Stimulated activated effector memory CD8-positive, alpha-beta T cell treated with anti-CD3 and anti-CD28 coated beads, Interleukin-12 subunit alpha, Interleukin-12 subunit beta, amount 100 ng/mL, for 72 hours (primary cell): Measurements from ENCODE around the gene ELAVL1.
"Not testable (repeated sequence)": the region's sequence is repeated elsewhere in the genome, so short reads cannot be mapped to it uniquely, and the experiment has no call there.

Source experiments
- ATAC-seq: fragments of 150-1000 bp; cut with Tn5 transposase; 2 replicates; pipeline ENCODE4 v1.10.0; 2021
- DNase-seq, 2 donors: peaks; one replicate each; pipeline ENCODE4 v3.0.0; 2021 to 2022; ENCODE audit warnings: low spot score in 2 of 2
- H3K27ac Mint-ChIP-seq: one replicate; pipeline ENCODE4 v1.8.0; 2022; ENCODE audit warnings: mild to moderate bottlenecking, mixed read lengths
- H3K36me3 Mint-ChIP-seq: one replicate; pipeline ENCODE4 v1.8.0; 2022; ENCODE audit warnings: mild to moderate bottlenecking, mixed read lengths
- H3K4me1 Mint-ChIP-seq: one replicate; pipeline ENCODE4 v1.8.0; 2022; ENCODE audit warnings: mixed read lengths
- H3K4me3 Mint-ChIP-seq: one replicate; pipeline ENCODE4 v1.8.0; 2022; ENCODE audit warnings: mild to moderate bottlenecking, mixed read lengths
- H3K9me3 Mint-ChIP-seq: one replicate; pipeline ENCODE4 v1.8.0; 2022; ENCODE audit warnings: mixed read lengths

Gene ELAVL1

DNA sequence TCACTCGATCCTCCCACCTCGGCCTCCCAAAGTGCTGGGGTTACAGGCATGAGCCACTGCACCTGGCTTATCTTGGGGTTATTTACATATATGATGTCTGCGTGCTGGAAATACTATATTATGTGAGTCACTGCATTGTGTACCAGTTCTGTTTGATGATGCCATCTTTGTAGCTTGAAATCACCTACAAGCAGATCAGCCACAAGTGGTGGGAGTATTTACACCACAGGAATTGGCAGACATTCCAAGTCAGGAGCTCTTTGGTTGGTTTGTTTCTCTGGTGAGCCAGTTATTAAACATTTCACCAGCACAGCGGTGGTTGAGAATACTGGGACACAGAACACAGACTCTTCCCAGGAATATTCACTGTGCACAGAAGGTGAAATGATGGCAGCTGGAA lies 57.5 kb downstream of the ELAVL1 start:
- H3K27ac Mint-ChIP-seq = no peak overlapping the region
- H3K4me1 Mint-ChIP-seq = peaks cover 22% of the 10 kb centered on the region
- DNase-seq = no peak
- no peaks in the 10 kb centered on the region for H3K9me3 Mint-ChIP-seq
- H3K36me3 Mint-ChIP-seq = peaks cover 26% of the 10 kb centered on the region
- no peak overlapping the region for H3K4me3 Mint-ChIP-seq
- no peak for ATAC-seq

DNA sequence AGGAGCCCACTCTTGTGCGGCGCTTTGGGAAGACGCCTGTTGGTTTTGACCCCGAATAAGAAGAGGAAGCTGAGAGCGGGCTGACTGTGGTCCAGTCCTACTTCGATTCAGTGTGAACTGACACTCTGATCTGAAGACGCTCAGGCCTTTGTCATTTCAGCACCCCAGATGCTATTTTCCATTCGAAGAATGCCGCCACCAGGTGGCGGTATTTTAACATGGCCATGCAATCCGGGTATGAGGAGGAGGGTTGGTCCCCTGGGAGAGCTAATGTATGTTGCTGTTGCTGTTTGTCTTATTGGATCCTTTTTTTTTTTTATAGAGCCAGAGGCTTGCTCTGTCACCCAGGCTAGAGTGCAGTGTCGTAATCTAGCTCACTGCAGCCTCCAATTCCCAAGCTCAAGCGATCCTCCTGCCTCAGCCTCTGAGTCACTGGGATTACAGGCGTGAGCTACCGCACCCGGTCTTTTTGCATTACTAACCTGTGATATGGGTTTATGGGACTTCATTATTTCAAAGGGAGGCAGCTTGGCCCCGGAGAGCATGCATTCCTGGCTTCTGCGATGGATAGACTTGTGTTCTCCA lies 61.2 kb downstream of the ELAVL1 start:
- H3K36me3 Mint-ChIP-seq = peaks cover 51% of the 10 kb centered on the region

DNA sequence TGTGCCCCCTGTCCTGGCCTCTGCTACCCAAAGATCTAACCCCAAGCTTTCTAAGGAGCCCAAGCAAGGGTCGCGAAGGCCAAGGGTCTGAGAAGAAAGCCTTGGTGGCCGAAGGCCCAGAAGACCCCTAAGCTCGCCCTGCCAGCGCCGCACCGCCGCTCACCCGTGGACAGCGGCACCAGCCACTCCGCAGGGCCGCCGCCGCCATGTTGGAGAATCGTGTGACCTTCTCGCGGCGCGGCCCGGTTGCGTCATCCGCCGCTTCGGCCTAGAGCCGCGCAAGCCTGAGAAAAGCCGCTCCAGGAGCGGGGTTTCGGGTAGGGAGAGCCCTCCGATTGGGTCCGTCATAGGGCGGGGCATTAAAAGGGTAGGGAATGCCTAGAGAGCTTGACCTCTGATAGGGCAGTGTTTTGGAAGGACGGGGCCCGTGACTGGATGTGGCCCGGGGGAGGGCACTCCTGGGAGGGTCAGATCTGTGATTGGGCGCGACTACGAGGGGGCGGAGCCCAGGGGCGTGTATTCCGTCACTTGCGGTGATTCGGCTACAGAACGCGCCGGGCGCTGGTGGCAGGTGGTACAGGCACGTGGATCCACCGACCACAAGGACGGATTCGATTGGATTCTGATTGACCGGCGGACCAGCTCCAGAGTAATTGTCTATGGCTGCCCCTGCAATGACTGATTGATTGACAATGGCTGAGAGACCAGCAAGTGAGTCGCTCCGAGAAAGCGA lies 61.8 kb downstream of the ELAVL1 start, which contains the start of gene TIMM44:
Gene TIMM44, minus strand, starts transcription at position 223 of the 733 bp plus-strand sequence. Its CDS starts 15 bp downstream, at position 208.
- peak; percentile 98 for ATAC-seq
- H3K9me3 Mint-ChIP-seq = no peaks in the 10 kb centered on the region
- peaks cover 47% of the 10 kb centered on the region for H3K4me1 Mint-ChIP-seq
- peak within 1 kb of the TSS; percentile 95 for H3K4me3 Mint-ChIP-seq
- peak within 1 kb of the TSS; percentile 98 for H3K27ac Mint-ChIP-seq
- DNase-seq = peak; percentile 89 to 98
- peaks cover 58% of the 10 kb centered on the region for H3K36me3 Mint-ChIP-seq

More for the DNA sequence above, 61.2 kb downstream of the ELAVL1 start:
- ATAC-seq (peak; percentile 73), DNase-seq (peak; percentile 84 to 93)
- H3K27ac Mint-ChIP-seq = peak overlapping the region; percentile 98
- peak overlapping the region; percentile 95 for H3K4me3 Mint-ChIP-seq
- no peaks in the 10 kb centered on the region for H3K9me3 Mint-ChIP-seq
- H3K4me1 Mint-ChIP-seq = peaks cover 42% of the 10 kb centered on the region

DNA sequence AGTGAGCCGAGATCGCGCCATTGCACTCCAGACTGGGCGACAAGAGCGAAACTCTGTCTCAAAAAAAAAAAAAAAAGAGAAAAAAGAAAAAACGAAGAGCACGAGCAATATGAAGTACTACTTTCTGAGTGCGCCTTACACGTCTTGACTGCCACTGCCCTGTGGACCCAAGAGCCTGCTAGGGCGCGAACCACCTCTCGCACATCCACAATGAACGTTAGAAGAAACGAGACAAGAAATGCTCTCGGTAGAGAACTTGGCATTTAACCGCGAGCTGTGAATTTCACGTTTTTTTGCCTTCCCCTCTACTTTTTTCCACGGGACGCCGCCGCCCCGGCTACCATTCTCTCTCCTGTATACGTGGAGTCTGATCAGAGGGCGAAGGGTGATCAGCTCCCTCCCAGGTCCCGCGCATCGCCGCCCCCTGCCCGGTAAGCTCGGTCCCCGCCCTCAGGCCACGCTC lies 62.4 kb downstream of the ELAVL1 start:
- ATAC-seq = no peak
- no peak for DNase-seq
- Mint-ChIP-seq H3K36me3 (peaks cover 64% of the 10 kb centered on the region), H3K4me3 (peak overlapping the region; percentile 95), H3K27ac (peak overlapping the region; percentile 98), H3K9me3 (no peaks in the 10 kb centered on the region), H3K4me1 (peaks cover 48% of the 10 kb centered on the region)

DNA sequence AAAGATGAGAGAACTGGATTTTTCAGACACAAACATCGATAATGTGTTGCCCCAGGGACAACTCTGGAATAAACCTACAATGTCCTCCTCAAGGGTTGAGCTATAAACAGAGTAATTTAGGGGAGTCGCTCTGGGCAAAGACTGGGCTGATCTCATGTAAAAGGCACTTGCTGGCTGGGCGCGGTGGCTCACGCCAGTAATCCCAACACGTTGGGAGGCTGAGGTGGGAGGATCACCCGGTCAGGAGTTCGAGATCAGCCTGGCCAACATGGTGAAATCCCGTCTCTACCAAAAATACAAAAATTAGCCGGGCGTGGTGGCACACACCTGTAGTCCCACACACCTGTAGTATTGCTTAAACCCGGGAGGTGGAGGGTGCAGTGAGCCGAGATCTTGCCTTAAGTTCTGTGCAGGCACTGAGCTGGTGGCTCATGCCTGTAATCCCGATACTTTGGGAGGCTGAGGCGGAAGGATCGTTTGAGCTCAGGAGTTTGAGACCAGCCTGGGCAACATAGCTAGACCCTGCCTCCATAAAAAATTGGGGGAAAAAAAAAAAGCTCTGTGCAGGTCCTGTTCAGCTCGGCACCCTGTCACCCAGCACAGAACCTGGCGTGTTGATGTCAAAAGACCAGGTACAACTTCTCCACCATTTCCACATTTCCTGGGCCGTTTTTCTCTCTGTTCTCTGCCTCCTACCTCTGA lies 63.4 kb downstream of the ELAVL1 start:
- Mint-ChIP-seq H3K9me3 (no peaks in the 10 kb centered on the region), H3K4me1 (peaks cover 48% of the 10 kb centered on the region), H3K27ac (peak overlapping the region; percentile 98), H3K36me3 (peaks cover 73% of the 10 kb centered on the region), H3K4me3 (peak overlapping the region; percentile 95)
- DNase-seq (no peak), ATAC-seq (no peak)

DNA sequence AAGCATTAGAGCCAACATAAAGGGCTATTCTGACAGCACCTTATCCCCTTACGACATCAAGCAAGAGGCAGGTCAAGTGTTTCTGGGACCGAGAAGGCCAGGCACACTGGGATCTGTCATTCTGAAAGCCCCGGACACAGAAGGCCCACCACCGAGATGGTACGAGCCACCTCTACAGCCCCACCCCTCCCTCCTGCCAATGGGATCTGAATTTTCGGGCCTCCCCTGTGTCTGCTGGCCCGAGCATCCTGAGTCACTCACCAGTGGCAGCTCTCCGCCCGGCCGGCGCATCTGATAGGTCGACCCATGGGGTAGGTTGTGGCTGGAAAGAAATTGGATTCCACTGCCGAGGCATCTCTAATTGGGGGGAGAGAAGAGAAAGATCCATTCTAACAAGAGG lies 64.6 kb downstream of the ELAVL1 start:
- Mint-ChIP-seq H3K9me3 (no peaks in the 10 kb centered on the region), H3K4me1 (peaks cover 48% of the 10 kb centered on the region), H3K27ac (peak overlapping the region; percentile 38), H3K4me3 (no peak overlapping the region), H3K36me3 (peaks cover 85% of the 10 kb centered on the region)
- DNase-seq (no peak), ATAC-seq (no peak)

DNA sequence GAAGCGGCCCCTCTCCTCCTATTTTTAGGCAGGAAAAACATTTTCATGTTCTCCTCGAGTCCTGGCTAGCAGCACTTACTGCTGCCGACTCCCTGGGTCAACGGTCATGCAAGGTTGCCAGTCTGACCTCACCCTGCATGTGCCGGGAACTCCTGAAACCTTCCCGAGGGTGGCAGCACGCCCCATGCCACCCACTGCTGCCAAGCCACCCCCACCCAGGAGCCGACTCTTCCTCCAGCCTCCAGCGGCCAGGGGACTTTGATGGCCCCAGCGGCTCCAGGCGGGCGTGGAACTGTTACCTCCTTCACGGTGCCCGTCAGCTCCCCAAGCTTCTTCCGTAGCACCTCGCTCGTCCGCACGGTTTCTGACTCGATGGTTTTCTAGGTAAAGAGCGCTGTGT lies 70.7 kb downstream of the ELAVL1 start:
- Mint-ChIP-seq H3K9me3 (no peaks in the 10 kb centered on the region), H3K27ac (no peak overlapping the region), H3K36me3 (peaks cover 87% of the 10 kb centered on the region), H3K4me3 (no peak overlapping the region), H3K4me1 (peaks cover 9% of the 10 kb centered on the region)
- ATAC-seq (no peak), DNase-seq (no peak)

DNA sequence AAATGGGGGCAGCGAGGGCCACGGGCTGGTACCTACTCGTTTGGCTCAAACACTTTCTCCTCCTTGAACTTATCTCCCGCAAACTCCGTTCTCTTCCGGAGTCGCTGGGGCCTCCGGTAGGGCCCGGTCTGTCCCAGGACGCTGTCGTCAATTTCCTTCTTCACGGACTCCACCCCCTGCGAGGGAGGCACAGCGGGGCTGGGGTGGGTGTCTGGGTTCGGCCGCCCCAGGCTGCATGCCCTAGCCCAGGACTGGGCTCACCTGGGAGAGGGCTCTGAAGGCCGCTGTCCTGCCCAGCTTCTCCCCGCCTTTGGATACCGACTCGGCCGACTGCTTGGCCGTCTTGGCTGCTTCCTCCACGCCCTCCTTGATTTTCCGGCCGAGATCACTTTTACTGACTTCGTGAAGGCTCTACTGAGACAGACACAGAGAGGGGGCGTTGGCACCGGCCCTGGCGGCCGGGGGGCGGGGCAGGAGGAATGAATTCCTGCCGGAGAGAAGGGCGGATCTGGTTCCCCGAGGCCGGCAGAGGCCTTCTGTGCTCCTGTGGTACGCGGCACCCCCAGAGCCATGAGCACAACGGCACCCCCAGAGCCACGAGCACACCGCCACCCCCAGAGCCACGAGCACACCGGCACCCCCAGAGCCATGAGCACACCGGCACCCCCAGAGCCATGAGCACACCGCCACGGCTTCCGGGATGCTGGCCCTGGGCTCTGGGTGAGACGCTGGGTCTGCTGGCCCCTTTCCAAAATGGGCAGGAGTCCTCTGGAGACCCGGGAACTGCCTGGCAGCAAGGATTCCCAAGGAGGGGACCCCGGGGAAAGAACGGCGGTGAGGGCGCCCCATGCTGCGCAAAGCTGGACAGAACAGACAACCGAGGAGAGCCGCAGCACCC lies 71.4 kb downstream of the ELAVL1 start:
- Mint-ChIP-seq H3K4me1 (peaks cover 15% of the 10 kb centered on the region), H3K36me3 (peaks cover 85% of the 10 kb centered on the region), H3K4me3 (no peak overlapping the region), H3K27ac (no peak overlapping the region), H3K9me3 (no peaks in the 10 kb centered on the region)
- no peak for DNase-seq
- no peak for ATAC-seq

DNA sequence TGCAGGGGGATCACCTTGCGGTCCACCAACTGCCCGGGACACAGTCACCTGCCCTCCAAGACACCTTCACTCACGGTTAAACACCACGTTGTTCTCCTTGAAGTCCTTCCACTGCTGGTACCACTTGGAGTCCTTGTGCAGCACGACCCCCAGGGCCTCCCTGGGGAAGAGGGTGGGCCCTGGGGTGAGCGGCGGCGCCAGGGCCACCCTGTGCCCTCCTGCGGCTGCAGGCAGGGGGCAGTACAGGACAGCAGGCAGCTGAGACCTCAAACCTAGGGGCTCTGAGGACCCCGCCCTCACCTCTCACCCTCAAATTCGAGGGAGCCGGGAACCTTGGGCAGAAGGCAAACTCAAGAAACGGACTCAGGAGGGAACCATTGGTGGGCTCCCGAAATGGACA lies 72.0 kb downstream of the ELAVL1 start:
- no peaks in the 10 kb centered on the region for H3K9me3 Mint-ChIP-seq
- no peak overlapping the region for H3K27ac Mint-ChIP-seq
- ATAC-seq (no peak), DNase-seq (no peak)
- H3K4me1 Mint-ChIP-seq = peaks cover 15% of the 10 kb centered on the region
- H3K4me3 Mint-ChIP-seq = no peak overlapping the region
- H3K36me3 Mint-ChIP-seq = peaks cover 84% of the 10 kb centered on the region

DNA sequence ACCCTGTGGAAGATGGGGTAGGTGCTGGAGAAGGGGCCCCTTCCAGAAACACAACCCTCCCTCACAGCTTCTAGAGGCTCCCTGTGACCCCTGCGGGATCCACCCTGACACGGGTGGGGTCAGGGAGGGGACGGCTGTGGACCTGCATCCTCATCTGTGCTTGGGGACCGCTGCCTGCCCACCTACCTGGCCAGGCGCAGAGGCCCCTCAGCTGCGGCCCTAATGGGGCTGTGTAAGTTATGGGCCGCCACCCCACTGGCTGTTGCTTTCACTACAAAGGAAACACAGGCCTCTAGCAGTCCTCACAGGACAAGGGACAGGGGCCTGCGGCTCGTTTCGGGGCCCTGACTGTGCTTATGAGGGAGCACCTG lies 72.5 kb downstream of the ELAVL1 start:
- H3K36me3 Mint-ChIP-seq = peaks cover 79% of the 10 kb centered on the region
- no peak overlapping the region for H3K27ac Mint-ChIP-seq
- DNase-seq = no peak
- ATAC-seq = no peak
- H3K9me3 Mint-ChIP-seq = no peaks in the 10 kb centered on the region
- peaks cover 20% of the 10 kb centered on the region for H3K4me1 Mint-ChIP-seq
- no peak overlapping the region for H3K4me3 Mint-ChIP-seq

DNA sequence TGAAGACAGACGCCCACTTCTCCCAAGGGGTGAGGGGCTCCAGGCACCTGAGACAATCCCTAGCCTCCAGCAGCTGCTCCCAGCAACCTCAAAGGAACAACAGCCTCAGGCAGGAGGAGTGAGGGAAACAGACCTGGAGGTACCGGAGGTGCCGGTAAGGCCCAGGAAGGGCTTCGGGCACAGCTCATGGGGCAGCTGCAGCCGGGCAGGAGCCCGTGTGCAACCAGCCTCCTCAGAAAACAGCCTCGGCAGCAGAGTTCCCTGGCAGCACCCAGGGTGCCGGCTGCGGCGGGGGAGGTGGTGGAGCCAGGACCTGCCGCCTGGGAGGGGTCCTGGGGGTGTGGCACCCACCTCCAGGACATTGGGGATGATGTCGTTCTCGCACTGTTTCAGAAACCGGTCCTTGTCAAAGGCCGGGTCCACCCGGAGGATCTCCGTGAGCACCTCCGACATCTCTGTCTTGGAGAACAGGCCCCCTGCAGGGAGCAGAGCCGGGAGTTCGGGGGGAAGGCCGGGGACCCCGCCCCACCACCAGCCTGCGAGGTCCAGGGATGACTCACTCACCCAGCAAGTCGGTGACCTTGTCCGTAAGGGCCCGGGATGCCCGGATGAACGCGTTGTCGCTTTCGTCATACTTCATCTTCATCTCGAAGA lies 73.0 kb downstream of the ELAVL1 start:
- H3K4me1 Mint-ChIP-seq = peaks cover 20% of the 10 kb centered on the region
- no peak overlapping the region for H3K4me3 Mint-ChIP-seq
- DNase-seq (no peak), ATAC-seq (no peak)
- H3K36me3 Mint-ChIP-seq = peaks cover 73% of the 10 kb centered on the region
- H3K27ac Mint-ChIP-seq = no peak overlapping the region
- no peaks in the 10 kb centered on the region for H3K9me3 Mint-ChIP-seq

DNA sequence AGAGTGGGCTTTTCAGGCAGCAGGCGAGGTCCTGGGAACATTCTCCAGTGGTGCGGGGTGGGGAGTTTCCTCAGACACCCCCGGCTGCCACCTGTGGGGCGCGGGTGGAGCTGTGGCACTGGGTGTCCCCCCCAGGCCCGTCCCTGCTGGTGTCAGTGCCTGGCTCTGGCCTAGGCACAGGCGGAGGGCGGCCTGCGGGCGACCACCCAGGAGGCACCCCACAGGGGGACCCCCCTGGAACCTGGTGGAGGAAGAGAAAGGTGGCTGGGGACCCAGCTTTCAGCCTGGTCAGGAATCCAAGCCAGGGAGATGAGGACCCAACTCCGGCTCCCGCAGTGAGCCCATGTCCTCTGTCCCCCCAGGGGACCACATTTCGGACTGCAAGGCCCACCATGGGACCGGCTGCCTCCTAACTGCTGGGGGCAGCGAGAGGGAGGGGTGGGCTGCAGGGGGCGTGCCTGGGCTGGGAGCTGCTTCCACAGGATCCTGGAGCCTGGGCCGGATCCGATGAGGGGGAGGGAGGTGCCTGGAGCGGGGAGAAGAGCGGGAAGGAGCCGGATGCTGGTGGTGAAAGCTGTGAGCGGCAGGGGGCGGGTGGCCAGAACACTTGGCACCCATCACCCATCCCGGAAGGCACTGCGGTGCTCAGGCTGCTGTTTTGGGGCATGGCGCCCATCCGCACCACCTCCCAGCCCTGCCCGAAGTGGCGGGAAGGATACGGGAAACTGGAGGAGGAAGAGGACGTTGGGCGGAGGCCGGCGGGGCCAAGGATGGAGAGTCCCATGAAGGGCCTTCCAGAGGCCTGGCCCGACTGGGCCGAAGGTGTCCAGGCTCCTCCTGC lies 74.0 kb downstream of the ELAVL1 start:
- no peak overlapping the region for H3K27ac Mint-ChIP-seq
- ATAC-seq (no peak), DNase-seq (no peak)
- peaks cover 21% of the 10 kb centered on the region for H3K4me1 Mint-ChIP-seq
- peaks cover 67% of the 10 kb centered on the region for H3K36me3 Mint-ChIP-seq
- no peak overlapping the region for H3K4me3 Mint-ChIP-seq
- H3K9me3 Mint-ChIP-seq = no peaks in the 10 kb centered on the region

DNA sequence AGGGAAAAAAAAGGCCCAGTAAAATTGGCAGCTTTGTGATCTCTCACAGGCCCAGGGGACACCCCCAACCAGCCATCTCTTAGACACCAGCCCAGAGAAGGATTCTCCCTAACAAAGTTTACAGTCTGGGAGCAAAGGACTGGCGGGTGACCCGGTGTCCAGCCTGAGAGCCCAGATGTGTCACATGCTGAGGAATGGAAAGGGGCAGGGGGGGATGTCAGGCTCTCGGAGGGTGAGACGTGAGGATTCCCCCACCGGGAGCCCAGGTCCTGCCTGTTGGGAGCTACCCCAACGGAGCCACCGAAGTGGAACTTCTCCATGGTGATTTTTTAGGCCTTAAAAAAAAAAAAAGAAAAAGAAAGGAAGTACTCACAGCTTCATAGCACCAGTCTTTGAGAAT lies 74.7 kb downstream of the ELAVL1 start:
- Mint-ChIP-seq H3K4me3 (no peak overlapping the region), H3K36me3 (peaks cover 63% of the 10 kb centered on the region), H3K9me3 (no peaks in the 10 kb centered on the region), H3K27ac (no peak overlapping the region), H3K4me1 (peaks cover 25% of the 10 kb centered on the region)
- no peak for DNase-seq
- ATAC-seq = no peak

DNA sequence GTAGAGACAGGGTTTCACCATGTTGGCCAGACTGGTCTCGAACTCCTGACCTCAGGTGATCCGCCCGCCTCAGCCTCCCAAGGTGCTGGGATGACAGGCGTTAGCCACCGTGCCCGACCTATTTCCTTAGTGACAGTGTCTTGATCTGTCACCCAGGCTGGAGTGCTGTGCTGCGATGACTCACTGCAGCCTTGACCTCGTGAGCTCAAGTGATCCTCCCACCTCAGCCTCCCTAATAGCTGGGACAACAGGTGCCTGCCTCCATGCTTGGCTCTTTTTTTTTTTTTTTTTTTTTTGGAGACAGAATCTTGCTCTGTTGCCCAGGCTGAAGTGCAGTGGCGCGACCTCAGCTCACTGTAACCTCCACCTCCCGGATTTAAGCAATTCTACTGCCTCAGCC lies 75.4 kb downstream of the ELAVL1 start:
- H3K4me3 Mint-ChIP-seq, ATAC-seq, DNase-seq, H3K9me3 Mint-ChIP-seq: not testable (repeated sequence)
- peaks cover 60% of the 10 kb centered on the region for H3K36me3 Mint-ChIP-seq
- peaks cover 29% of the 10 kb centered on the region for H3K4me1 Mint-ChIP-seq
- peak overlapping the region; percentile 84 for H3K27ac Mint-ChIP-seq
